ENCODE data around the gene NXPH4.

NXPH4 gene

DNA sequence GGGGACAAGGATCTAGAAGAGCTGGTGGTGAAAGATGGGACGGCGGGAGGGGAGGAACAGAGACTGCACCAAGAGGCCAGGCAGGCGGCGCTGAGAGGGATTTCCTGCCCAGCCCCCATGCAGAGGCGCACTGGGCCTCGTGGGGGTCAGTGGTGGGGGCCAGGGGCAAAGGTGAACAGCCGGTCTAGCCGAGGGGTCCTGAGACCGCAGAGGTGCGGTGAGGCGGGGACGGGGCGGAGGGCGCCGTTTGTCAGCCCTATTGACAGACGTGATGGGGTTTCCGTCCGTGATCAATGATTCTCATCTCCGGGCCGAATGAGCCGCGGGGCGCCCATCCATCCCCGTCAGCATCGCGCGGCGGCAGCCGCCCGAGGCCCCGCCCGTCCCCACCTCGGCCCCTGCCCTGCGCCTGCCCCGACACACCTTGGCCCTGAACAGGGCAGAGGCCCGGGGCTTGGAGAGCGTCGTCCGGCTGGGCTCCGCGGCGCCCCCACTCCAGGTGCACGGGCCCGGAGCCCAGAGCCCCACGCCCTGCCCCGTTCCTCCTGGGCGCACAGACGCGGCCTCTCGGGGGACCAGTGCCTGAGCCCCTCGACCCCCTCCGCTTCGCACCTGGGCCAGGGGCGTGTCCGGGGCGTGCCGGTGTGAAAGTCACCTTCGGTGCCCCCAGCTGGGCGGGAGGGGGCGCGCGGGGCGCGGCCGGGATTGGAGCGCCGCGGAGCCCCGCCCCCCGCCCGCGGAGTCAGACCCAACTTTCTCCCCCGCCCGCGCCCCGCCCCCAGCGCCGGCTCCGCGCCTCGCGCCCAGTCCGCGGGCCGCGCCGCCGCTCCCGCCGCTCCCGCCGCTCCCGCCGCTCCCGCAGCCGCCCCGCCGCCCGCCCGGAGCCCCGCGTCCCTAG lies at the start of gene NXPH4:
Gene NXPH4, plus strand, starts transcription at position 781 of the 898 bp plus-strand sequence. CDS start 176 bp downstream, outside the sequence.
- TF ChIP-seq, protein P1, sequence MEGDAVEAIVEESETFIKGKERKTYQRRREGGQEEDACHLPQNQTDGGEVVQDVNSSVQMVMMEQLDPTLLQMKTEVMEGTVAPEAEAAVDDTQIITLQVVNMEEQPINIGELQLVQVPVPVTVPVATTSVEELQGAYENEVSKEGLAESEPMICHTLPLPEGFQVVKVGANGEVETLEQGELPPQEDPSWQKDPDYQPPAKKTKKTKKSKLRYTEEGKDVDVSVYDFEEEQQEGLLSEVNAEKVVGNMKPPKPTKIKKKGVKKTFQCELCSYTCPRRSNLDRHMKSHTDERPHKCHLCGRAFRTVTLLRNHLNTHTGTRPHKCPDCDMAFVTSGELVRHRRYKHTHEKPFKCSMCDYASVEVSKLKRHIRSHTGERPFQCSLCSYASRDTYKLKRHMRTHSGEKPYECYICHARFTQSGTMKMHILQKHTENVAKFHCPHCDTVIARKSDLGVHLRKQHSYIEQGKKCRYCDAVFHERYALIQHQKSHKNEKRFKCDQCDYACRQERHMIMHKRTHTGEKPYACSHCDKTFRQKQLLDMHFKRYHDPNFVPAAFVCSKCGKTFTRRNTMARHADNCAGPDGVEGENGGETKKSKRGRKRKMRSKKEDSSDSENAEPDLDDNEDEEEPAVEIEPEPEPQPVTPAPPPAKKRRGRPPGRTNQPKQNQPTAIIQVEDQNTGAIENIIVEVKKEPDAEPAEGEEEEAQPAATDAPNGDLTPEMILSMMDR (conservative IDR thresholded peaks at IDR 0.05; ENCODE audit: low read length), result no peak
- peak within 1 kb of the TSS; percentile 56 for H3K4me3 ChIP-seq (ENCODE audit: low read length)
- DNase-seq (ENCODE audit: low read depth), result no peak

DNA sequence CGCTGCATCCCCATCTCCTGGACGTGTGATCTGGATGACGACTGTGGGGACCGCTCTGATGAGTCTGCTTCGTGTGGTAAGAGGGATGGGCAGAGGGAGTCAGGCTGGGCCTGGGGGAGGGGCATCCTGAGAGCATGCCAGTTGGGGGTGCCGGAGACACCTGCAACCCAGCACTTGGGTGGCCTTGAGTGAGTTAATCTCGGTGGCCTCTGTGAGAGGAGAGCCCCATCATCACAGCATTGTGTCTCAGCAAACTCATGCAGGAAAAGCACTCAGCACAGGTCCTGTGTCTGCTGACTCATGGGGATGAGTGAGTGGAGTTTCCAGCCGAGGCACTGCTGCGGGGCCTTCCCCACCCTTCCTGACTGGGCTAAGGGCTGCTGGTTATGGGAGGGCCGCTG lies 49.6 kb upstream of the NXPH4 start:
- TF ChIP-seq, protein P1 (conservative IDR thresholded peaks at IDR 0.05; ENCODE audit: low read length), result no peak
- DNase-seq (ENCODE audit: low read depth), result peak; percentile 59
- H3K4me3 ChIP-seq (ENCODE audit: low read length), result no peak overlapping the region

DNA sequence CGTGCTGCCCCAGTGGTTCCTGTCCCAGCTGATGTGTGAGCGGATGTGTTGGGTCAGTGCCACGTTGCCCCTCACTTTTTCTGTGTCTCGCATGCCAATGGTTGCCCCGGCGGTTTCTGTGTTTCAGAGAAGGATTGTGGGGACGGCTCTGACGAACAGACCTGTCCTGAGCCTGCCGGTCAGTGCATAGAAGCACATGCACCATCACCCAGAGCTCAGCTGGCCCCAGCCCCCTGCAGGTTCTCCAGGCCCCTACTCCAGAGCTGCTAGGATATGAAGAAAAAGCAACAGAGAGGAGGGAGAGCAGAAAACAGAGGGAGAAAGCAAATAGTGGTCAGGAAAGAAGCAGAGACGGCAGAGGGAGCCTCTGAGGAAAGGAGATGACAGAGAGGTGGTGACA lies 48.5 kb upstream of the NXPH4 start:
- no peak for DNase-seq (ENCODE audit: low read depth)
- no peak overlapping the region for H3K4me3 ChIP-seq (ENCODE audit: low read length)
- TF ChIP-seq, protein P1 (conservative IDR thresholded peaks at IDR 0.05; ENCODE audit: low read length), result no peak

DNA sequence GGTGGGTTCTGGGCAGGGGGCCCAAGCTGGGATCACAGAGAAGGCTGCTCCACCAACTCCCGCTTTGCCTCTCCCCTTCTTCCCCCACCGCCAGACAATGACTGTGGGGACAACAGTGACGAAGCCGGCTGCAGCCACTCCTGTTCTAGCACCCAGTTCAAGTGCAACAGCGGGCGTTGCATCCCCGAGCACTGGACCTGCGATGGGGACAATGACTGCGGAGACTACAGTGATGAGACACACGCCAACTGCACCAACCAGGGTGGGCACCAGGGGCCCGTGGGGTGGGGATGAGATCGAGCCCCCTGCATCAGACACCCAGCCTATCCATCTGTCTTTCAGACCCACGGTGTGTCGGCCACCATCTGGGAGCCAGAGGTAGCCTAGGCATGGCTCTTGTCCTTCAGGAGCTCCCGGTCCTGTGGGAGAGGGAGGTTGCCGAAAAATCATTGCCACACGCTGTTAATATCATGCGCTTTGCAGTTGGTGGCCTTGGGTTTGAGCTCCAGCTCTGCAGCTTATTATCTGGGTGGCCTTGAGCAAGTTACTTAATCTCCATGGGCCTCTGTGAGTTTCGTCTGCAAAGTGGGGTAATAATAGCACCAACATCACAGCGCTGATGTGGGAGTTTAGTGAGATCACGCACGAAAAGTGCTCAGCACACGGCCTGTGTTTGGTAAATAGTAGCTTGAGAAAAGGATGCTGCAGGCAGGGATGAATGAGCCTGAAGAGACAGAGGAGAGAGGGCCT lies 47.4 kb upstream of the NXPH4 start:
- no peak for DNase-seq (ENCODE audit: low read depth)
- TF ChIP-seq, protein P1 (conservative IDR thresholded peaks at IDR 0.05; ENCODE audit: low read length), result no peak
- no peak overlapping the region for H3K4me3 ChIP-seq (ENCODE audit: low read length)

DNA sequence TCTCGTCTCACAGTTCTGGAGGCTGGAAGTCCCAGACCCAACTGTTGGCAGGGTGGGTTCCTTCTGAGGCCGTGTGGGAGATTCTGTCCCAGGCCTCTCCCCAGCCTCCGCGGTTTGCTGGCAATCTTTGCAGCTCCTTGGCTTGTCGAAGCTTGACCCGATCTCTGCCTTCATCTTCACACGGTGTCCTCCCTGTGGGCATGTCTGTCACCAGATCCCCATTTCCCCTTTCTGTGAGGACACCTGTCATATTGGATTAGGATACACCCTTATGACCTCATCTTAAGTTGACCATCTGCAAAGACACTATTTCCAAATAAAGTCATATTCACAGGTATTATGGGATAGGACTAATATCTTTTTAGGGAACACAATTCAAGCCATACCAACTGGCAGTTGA lies 46.6 kb upstream of the NXPH4 start:
- no peak for DNase-seq (ENCODE audit: low read depth)
- TF ChIP-seq, protein P1 (conservative IDR thresholded peaks at IDR 0.05; ENCODE audit: low read length), result no peak
- no peak overlapping the region for H3K4me3 ChIP-seq (ENCODE audit: low read length)

DNA sequence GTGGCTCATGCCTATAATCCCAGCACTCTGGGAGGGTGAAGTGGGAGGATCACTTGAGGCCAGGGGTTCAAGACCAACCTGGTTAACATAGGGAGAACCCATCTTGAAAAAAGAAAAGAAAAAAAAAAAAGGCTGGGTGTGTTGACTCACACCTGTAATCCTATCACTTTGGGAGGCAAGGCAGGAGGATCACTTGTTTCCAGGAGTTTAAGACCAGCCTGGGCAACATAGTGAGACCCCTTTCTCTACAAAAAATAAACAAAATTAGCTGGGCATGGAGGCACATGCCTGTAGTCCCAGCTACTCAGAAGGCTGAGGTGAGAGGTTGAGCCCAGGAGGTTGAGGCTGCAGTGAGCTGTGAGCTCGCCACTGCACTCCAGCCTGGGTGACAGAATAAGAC lies 46.2 kb upstream of the NXPH4 start:
- TF ChIP-seq, protein P1 (conservative IDR thresholded peaks at IDR 0.05; ENCODE audit: low read length), result no peak
- H3K4me3 ChIP-seq (ENCODE audit: low read length), result no peak overlapping the region
- no peak for DNase-seq (ENCODE audit: low read depth)
